GM19025 (cell line): ENCODE measurements around the gene PTPRN2.

Source experiments
- ATAC-seq: cut with Tn5 transposase; IDR thresholded peaks from one replicate; pipeline ENCODE4 v1.9.1; 2021; ENCODE audit warnings: mild to moderate bottlenecking, low read depth, moderate library complexity; ENCODE audit not compliant: unreplicated experiment

The PTPRN2 gene

DNA sequence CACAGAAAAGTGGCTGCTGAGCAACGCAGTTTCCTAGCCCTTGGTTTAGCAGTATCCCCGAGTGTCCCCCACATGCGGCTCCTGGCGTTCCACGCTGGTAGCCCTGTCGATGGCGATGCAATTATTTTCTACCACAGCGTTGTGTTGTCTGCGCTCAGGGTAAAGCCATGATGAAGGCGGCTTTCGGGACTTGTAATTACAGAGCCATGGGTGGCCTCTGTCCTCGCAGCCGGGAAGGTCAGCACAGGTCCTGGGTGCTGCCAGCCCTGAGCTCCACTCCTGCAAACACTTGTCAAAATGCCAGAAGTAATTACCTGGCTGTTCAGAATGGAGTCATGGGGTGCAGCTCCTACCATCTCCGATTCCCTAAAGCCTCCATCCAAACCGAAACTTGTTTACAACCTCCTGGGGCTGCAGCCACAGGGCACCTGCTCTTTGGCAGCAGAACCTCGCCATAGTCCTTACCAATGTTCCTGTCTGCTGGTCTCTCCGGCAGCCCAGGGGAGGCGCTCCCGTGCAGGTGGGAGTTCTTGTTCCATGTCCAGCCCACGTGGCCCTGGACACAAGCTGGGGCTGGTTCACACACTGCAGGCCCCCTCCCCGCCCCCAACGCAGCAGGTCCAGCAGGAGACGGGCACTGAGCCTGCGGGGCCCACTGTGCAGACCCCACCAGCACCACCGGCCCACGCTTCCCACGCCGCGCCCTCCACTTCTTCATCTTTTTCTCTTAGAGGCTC, 512.6 kb downstream of the PTPRN2 start:
- ATAC-seq, result no peak

DNA sequence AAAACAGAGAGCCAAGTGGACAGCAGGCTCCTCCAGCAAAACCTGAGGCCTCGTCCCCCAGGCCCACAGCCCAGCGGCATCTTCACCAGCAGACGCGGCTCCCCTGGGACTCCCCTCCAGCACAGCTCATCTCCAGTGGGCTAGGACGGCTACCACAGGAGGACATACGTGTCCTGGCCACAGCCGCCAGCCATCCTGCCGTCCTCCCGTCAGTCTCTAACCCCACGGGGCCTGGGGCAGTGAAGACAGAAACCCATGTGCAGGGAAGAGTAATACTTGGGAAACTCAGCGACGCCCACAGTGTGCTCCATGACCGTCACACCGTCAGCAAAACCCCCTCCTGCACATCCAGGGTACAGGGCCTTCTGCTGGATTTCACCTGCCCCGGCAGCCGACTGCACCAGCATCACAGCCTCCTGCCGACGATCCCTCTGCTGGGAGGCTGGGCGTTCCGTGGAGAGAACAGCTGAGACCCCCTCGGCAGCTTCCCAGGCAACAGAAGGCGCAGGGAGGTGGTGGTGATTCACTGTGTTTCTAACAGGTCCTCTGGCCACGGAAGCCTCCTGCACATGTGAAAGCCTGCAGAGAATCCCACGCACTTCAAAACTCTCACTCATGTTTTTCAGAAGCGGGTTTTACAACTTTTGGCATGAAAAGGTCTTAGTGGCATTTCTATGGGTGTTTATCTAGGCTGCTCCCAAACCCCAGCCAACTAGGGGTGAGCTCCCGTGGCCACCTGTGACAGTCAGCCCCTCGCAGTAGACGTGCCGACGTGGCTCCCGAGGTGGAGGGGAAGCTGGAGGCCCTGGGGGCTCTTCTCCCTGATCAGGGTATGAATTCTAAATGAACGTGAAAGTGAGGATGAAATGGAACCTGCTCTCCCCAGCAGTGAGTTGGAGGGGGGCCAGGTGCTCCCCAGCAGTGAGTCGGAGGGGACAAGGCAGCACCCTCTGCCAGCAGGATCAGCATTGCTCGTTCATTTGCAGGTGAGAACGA, 513.5 kb downstream of the PTPRN2 start:
- ATAC-seq, result no peak

DNA sequence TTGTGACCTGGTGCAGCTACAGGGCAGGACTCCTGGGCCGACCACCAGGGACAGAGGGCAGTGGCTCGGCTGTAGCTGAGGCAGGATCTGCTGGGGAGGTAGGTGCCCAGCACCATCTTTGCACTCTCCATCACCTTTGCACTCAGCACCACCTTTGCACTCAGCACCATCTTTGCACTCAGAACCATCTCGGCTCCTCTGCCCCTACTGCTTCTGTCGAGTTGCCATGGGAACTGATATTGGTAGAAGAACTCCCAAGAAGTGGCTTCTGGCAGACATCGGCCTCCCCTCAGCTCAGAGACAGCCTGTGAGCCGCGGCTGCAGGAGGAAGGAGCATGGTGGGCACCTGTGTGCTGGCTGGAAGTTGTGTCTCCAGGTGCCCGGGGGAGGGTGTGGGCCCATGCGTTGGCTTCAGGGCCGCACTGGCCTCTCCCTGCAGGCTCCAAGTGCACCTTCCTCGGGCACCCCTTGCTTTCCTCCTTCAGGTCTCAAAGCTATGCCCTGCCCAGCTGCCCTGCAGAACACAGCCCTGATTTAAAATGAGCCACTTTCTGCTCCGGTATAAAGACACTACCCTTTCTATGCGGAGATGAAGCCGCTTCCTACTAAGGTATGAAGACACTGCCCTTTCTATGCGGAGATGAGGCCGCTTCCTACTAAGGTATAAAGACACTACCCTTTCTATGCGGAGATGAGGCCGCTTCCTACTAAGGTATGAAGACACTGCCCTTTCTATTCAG, 514.5 kb downstream of the PTPRN2 start:
- ATAC-seq, result no peak

DNA sequence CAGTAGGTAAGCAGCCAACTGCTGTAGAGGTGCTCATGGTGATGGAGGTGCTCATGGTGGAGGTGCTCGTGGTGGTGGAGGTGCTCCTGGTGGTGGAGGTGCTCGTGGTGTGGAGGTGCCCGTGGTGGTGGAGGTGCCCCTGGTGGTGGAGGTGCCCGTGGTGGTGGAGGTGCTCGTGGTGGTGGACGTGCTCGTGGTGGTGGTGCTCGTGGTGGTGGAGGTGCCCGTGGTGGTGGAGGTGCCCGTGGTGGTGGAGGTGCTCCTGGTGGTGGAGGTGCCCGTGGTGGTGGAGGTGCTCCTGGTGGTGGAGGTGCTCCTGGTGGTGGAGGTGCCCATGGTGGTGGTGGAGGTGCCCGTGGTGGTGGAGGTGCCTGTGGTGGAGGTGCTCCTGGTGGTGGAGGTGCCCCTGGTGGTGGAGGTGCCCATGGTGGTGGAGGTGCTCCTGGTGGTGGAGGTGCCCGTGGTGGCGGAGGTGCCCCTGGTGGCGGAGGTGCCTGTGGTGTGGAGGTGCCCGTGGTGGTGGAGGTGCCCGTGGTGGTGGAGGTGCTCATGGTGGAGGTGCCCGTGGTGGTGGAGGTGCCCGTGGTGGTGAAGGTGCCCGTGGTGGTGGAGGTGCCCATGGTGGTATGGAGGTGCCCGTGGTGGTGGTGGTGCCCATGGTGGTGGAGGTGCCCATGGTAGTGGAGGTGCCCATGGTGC, 517.3 kb downstream of the PTPRN2 start:
- ATAC-seq, result no peak

DNA sequence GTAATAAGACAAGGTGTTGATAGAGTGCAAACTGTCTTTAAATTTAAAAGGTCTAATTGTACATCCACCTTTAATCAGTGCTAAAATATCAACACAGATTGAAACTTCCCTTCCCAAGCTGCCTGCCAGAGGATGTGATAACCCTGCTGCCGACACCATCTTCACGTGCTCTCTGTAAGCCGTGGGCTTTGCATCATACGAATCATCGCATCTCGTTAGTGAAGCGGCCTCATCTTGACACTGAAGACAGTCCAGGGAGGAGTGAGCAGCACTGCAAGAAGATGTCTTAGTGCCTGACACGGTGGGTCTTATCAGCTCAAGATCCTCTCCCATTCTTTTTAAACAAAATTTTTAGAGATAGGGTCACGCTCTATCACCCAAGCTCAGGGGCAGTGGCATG, 518.8 kb downstream of the PTPRN2 start:
- ATAC-seq, result no peak

- ATAC-seq, result no peak
Measured at GRCh38 chr7:158067931-158068482, 519.6 kb downstream of the PTPRN2 start.

GRCh38 chr7:158067219-158067930, 520.2 kb downstream of the PTPRN2 start:
- no peak for ATAC-seq

DNA sequence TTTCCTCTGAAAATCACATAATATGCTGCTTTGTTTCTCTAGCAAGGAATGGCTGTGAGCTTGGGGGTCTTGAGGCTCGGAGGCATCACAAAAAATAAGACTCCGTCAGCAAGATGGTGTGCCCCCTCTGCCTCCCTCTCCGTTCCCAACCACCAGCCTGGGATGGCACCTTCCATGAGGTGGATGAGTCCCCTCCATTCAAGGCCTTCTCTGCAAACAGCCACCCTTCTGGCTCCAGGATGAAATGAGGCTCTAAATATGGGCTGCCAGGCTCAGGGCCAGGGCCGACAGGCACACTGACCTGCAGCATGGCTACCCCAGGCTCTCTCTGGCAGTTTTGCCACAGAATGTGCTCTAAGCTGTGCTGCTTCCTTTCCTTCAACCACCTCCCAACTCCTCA, 521.5 kb downstream of the PTPRN2 start:
- ATAC-seq, result no peak

DNA sequence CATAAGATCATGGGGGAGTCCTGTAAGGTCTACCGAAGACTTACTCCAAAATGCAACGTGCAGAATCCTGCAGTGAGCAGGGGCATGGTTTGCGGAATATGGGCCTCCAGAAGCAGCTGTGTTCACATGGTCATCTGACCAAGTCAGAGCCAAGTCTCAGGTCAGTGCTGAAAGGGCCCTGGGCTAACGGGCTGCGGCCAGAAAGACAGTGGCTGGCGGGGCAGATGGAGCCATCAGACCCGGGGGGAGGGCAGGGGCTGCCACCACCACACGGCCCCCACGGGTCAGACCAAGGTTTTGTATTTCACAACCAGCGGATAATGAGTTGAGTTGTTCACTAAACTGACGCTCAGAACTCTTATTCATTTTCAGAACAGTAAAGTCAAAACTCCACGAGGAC, 522.3 kb downstream of the PTPRN2 start:
- no peak for ATAC-seq

GRCh38 chr7:158064631-158065030, 523.0 kb downstream of the PTPRN2 start:
- no peak for ATAC-seq

GRCh38 chr7:158063850-158064610, 523.6 kb downstream of the PTPRN2 start:
- ATAC-seq, result no peak

DNA sequence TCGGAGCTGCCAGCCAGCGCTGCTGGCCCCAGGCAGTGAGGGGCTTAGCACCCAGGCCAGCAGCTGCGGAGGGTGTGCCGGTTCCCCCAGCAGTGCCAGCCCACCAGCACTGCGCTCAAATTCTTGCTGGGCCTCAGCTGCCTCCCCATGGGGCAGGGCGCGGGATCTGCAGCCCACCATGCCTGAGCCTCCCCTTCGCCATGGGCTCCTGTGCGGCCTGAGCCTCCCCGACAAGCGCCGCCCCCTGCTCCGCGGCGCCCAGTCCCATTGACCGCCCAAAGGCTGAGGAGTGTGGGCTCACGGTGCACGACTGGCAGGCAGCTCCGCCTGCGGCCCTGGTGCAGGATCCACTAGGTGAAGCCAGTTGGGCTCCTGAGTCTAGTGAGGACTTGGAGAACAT, 525.0 kb downstream of the PTPRN2 start:
- no peak for ATAC-seq

DNA sequence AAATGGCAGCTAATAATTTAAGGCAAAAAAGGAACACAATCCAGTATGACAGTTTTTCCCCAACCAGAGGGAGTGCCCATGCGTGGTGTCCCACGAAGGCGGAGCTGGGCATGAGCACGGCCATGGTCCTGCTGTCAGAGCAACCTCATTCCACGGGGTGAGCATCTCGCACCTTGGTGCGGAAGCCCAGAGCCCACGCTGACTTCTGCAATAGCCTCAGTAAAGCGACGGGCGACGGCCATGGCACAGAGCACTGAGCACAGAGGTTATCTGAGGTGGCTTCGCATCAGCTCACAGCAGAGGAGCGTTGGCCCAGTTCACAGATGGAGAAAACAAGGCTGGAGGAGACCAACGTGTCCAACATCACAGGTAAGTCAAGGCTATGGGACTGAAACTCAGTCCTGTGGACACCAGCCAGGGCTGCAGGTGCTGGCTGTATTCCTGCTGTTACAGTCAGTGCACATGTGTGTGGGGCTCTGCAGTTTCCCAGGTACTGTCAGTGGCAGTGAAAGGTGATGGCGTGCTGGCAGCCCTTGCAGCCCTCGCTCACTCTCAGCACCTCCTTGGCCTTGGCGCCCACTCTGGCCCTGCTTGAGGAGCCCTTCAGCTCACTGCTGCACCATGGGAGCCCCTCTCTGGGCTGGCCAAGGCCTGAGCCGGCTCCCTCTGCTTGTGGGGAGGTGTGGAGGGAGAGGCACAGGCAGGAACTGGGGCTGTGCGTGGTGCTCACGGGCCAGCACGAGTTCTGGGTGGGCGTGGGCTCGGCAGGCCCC, 525.6 kb downstream of the PTPRN2 start:
- no peak for ATAC-seq

DNA sequence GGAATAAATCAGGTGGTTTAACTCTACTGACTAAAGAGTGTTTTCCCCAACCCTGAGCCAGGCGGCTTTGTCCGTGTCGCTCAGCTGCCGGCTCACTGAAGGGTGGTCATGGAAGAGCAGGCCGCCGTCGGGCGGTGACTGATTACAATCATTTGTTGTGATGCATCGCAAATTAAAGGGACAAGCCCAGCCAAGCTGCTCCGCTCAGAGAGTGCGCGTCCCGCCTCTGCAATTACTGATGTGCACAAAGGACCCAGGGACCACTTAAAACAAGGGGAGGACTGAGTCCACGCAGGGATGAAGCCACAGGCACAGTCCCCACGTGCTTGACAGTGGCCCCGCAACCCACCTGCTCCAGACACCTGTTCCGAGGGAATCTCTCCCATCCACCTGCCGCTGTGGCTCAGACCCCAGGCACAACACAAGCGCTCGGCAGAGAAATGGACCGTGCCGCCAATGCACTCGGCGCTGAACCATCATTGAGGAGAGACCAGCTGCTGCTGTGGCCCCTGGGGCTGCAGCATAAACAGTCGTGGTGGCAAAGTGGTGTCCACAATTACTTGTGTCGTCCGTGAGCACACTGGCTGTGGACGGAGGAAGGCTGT, 526.5 kb downstream of the PTPRN2 start:
- ATAC-seq, result no peak

GRCh38 chr7:158060216-158060615, 527.4 kb downstream of the PTPRN2 start:
- no peak for ATAC-seq

DNA sequence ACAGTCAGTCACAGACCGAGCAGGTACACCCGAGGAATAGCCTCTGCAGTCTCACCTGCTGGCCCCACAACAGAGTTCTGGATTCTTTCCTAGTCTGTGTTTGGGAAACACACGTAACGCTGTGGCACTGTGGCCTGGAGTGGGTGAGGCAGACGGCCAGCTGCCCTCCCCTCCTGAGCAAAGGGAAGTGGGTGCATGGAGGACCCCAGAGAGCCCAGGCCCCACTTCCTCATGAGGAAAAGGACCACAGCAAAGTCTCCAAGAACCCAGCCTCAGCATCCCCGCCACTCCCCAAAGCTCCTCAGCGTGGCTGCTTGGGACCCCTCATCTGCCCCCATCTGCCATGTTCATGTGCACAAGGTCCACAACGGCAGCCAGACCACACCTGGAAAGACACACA, 530.2 kb downstream of the PTPRN2 start:
- no peak for ATAC-seq

DNA sequence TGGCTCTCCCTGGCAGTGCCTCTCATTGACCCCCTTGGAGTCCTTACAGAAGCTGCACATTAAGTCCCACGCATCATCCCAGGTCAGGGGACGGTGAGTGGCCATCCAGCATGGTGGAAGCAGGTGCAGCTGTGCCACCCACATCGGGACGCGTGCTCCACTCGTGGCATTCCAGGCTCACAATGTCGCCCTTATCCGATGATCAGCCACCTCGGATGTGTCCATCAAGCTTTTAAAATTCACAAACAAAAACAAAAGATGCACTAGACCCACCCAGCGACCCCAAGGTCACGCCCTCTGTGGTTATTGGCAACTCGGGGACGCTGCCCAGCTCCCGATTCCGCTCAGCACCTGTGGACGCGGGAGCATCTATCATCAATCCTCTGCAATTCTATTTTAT, 530.9 kb downstream of the PTPRN2 start:
- ATAC-seq, result no peak
